ENCODE measurements around the gene USP38.
"Not testable (repeated sequence)": the region's sequence is repeated elsewhere in the genome, so short reads cannot be mapped to it uniquely, and the experiment has no call there.

The USP38 gene, protein sequence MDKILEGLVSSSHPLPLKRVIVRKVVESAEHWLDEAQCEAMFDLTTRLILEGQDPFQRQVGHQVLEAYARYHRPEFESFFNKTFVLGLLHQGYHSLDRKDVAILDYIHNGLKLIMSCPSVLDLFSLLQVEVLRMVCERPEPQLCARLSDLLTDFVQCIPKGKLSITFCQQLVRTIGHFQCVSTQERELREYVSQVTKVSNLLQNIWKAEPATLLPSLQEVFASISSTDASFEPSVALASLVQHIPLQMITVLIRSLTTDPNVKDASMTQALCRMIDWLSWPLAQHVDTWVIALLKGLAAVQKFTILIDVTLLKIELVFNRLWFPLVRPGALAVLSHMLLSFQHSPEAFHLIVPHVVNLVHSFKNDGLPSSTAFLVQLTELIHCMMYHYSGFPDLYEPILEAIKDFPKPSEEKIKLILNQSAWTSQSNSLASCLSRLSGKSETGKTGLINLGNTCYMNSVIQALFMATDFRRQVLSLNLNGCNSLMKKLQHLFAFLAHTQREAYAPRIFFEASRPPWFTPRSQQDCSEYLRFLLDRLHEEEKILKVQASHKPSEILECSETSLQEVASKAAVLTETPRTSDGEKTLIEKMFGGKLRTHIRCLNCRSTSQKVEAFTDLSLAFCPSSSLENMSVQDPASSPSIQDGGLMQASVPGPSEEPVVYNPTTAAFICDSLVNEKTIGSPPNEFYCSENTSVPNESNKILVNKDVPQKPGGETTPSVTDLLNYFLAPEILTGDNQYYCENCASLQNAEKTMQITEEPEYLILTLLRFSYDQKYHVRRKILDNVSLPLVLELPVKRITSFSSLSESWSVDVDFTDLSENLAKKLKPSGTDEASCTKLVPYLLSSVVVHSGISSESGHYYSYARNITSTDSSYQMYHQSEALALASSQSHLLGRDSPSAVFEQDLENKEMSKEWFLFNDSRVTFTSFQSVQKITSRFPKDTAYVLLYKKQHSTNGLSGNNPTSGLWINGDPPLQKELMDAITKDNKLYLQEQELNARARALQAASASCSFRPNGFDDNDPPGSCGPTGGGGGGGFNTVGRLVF

DNA sequence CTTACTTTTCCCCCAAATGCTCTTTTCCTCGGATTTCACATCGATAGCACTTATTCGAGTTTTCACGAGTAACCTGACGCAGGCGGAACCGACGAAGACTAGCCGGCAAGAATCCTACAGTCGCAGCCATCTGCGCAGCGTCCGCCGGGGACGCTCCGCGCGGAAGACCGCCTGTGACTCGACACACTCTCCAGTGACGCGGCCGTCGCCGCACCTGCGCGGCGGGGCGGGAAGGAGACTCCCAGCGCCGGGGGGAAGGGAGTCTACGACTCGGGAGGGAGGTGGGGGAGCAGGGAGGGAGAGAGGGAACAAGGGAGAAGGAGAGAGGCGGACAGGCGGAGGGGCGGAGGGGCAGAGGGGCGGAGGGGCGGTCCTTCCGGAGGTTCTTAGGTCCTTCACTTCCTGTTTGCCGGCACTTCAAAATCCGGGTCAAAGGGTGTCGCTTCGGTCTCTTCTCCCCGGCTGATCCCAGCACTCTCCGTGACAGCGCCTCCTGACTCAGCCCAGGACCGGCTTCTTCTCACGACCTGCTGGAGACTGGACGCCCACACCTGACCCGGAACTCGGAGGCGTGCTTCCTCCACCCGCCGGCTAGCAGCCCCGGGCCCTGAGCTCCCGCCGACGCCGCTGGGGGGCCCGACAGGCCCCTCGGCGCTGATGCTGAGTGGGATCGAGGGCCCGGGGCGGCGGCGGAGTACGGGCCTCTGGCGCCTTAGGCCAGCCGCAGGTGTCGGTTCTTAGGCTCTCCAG is at the start of gene USP38:
USP38 (plus strand) TSS at position 415 of the 750 bp plus-strand sequence. CDS start 534 bp downstream, outside the sequence.
- Mint-ChIP-seq H3K27ac (peak within 1 kb of the TSS; percentile 93), H3K4me1 (ENCODE audit: low read depth) (peaks cover 38% of the 10 kb centered on the region), H3K9me3 (no peaks in the 10 kb centered on the region), H3K36me3 (ENCODE audit: low read depth) (peaks cover 27% of the 10 kb centered on the region), H3K4me3 (peak within 1 kb of the TSS; percentile 87), H3K27me3 (no peaks in the 10 kb centered on the region)

- H3K27ac Mint-ChIP-seq: no peak overlapping the region
- H3K36me3 Mint-ChIP-seq (ENCODE audit: low read depth): no peaks in the 10 kb centered on the region
- no peaks in the 10 kb centered on the region for H3K27me3 Mint-ChIP-seq
- H3K4me1 Mint-ChIP-seq (ENCODE audit: low read depth): no peaks in the 10 kb centered on the region
- H3K4me3 Mint-ChIP-seq: no peak overlapping the region
- no peaks in the 10 kb centered on the region for H3K9me3 Mint-ChIP-seq
These were observed 49.4 kb upstream of the USP38 start for GRCh38 chr4:143135358-143135757.

GRCh38 chr4:143140696-143141095 is 44.0 kb upstream of the USP38 start:
- peaks cover 25% of the 10 kb centered on the region for H3K9me3 Mint-ChIP-seq
- H3K27ac Mint-ChIP-seq: no peak overlapping the region
- H3K27me3 Mint-ChIP-seq: no peaks in the 10 kb centered on the region
- no peaks in the 10 kb centered on the region for H3K4me1 Mint-ChIP-seq (ENCODE audit: low read depth)
- no peak overlapping the region for H3K4me3 Mint-ChIP-seq
- H3K36me3 Mint-ChIP-seq (ENCODE audit: low read depth): peaks cover 9% of the 10 kb centered on the region

- Mint-ChIP-seq H3K4me3 (no peak overlapping the region), H3K27ac (no peak overlapping the region), H3K27me3 (peaks cover 1% of the 10 kb centered on the region), H3K9me3 (peaks cover 53% of the 10 kb centered on the region), H3K36me3 (ENCODE audit: low read depth) (peaks cover 7% of the 10 kb centered on the region), H3K4me1 (ENCODE audit: low read depth) (no peaks in the 10 kb centered on the region)
These were observed 36.2 kb upstream of the USP38 start for GRCh38 chr4:143148521-143148920.

DNA sequence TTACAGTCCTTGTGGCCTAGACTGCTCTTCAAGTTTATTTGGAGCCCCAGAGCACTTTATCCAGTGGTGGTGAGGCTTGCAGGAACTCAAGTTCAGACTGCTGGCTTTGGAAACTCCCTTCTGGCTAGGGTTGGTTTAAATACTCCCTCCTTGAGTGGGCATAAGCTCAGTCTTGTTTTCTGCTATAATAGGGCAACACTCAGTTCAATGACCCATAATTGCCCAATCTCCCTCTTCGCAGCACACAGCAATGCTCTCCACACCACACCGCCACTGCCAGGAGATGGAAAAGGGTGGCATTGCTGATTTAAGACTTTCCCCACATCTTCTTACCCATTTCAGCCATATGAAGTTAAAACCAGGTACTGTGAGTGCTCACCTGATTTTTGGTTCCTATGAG is 27.9 kb upstream of the USP38 start:
- Mint-ChIP-seq H3K27ac (no peak overlapping the region), H3K36me3 (ENCODE audit: low read depth) (peaks cover 9% of the 10 kb centered on the region), H3K9me3 (peaks cover 46% of the 10 kb centered on the region), H3K4me1 (ENCODE audit: low read depth) (no peaks in the 10 kb centered on the region), H3K27me3 (peaks cover 4% of the 10 kb centered on the region), H3K4me3 (no peak overlapping the region)

DNA sequence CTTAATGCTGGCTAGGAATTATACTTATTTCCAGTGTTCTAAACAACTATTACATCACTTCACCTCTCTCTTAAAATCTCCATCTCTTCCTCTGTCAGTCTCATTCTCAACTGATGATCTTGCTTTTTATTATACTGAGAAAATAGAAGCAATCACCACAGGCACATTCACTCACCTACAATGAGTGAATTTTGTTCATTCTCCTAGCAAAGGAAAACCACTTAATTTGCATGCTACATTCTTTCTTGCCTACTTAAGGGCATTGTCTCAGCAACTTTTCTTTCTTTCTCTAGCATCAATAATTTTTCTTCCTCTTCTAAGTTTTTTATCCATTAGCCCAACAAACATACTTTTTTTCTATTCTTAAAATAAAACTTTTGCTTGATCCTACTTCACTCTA is 21.1 kb upstream of the USP38 start:
- H3K4me1 Mint-ChIP-seq (ENCODE audit: low read depth): no peaks in the 10 kb centered on the region
- peaks cover 4% of the 10 kb centered on the region for H3K36me3 Mint-ChIP-seq (ENCODE audit: low read depth)
- no peak overlapping the region for H3K27ac Mint-ChIP-seq
- H3K4me3 Mint-ChIP-seq: no peak overlapping the region
- H3K9me3 Mint-ChIP-seq: peaks cover 9% of the 10 kb centered on the region
- no peaks in the 10 kb centered on the region for H3K27me3 Mint-ChIP-seq

DNA sequence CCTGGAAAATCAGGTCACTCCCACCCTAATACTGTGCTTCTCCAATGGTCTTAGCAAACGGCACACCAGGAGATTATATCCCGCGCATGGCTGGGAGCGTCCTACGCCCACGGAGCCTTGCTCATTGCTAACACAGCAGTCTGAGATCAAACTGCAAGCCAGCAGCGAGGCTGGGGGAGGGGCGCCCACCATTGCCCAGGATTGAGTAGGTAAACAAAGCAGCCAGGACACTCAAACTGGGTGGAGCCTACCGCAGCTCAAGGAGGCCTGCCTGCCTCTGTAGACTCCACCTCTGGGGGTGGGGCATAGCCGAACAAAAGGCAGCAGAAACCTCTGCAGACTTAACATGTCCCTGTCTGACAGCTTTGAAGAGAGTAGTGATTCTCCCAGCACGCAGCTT is 18.0 kb upstream of the USP38 start:
- H3K27me3 Mint-ChIP-seq; H3K36me3 Mint-ChIP-seq (ENCODE audit: low read depth); H3K4me3 Mint-ChIP-seq; H3K27ac Mint-ChIP-seq; H3K4me1 Mint-ChIP-seq (ENCODE audit: low read depth); H3K9me3 Mint-ChIP-seq: not testable (repeated sequence)

GRCh38 chr4:143178923-143179322 is 5.8 kb upstream of the USP38 start:
- no peaks in the 10 kb centered on the region for H3K27me3 Mint-ChIP-seq
- peaks cover 16% of the 10 kb centered on the region for H3K4me1 Mint-ChIP-seq (ENCODE audit: low read depth)
- no peak overlapping the region for H3K27ac Mint-ChIP-seq
- H3K36me3 Mint-ChIP-seq (ENCODE audit: low read depth): peaks cover 5% of the 10 kb centered on the region
- peaks cover 19% of the 10 kb centered on the region for H3K9me3 Mint-ChIP-seq
- H3K4me3 Mint-ChIP-seq: no peak overlapping the region

- peak overlapping the region; percentile 90 for H3K27ac Mint-ChIP-seq
- H3K4me1 Mint-ChIP-seq (ENCODE audit: low read depth): peaks cover 28% of the 10 kb centered on the region
- peaks cover 3% of the 10 kb centered on the region for H3K9me3 Mint-ChIP-seq
- no peaks in the 10 kb centered on the region for H3K27me3 Mint-ChIP-seq
- peak overlapping the region; percentile 87 for H3K4me3 Mint-ChIP-seq
- H3K36me3 Mint-ChIP-seq (ENCODE audit: low read depth): peaks cover 17% of the 10 kb centered on the region
These were observed 1.1 kb upstream of the USP38 start for GRCh38 chr4:143183513-143184216.

GRCh38 chr4:143184217-143184502 is 557 bp upstream of the USP38 start:
- H3K27me3 Mint-ChIP-seq: no peaks in the 10 kb centered on the region
- H3K4me1 Mint-ChIP-seq (ENCODE audit: low read depth): peaks cover 33% of the 10 kb centered on the region
- no peaks in the 10 kb centered on the region for H3K9me3 Mint-ChIP-seq
- peak overlapping the region; percentile 87 for H3K4me3 Mint-ChIP-seq
- H3K36me3 Mint-ChIP-seq (ENCODE audit: low read depth): peaks cover 22% of the 10 kb centered on the region
- peak overlapping the region; percentile 90 for H3K27ac Mint-ChIP-seq

- Mint-ChIP-seq H3K27me3 (no peaks in the 10 kb centered on the region), H3K4me3 (peak overlapping the region; percentile 87), H3K36me3 (ENCODE audit: low read depth) (peaks cover 35% of the 10 kb centered on the region), H3K27ac (peak overlapping the region; percentile 93), H3K4me1 (ENCODE audit: low read depth) (peaks cover 46% of the 10 kb centered on the region), H3K9me3 (no peaks in the 10 kb centered on the region)
These were observed 763 bp downstream of the USP38 start for GRCh38 chr4:143185253-143186107.

DNA sequence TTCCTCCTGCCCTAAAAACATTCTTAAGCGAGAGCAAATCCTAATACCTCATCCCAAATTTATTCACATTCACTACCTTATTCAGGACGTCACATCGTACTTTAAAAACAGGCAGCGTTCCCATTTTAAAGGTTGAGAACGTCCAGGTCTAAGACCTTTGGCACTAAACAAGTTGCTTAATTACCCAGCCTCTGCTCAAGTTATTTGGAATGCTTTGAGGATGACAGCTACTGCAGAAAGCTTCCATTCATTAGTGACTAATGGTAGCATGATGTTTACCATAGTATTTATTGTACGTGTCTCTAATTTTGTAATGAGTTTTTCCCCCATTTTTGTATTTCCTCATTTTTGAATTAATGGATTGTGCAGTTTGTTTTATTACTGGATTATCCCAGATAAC is 1.5 kb downstream of the USP38 start:
- Mint-ChIP-seq H3K27ac (peak overlapping the region; percentile 93), H3K9me3 (no peaks in the 10 kb centered on the region), H3K4me1 (ENCODE audit: low read depth) (peaks cover 52% of the 10 kb centered on the region), H3K27me3 (no peaks in the 10 kb centered on the region), H3K4me3 (peak overlapping the region; percentile 87), H3K36me3 (ENCODE audit: low read depth) (peaks cover 43% of the 10 kb centered on the region)

DNA sequence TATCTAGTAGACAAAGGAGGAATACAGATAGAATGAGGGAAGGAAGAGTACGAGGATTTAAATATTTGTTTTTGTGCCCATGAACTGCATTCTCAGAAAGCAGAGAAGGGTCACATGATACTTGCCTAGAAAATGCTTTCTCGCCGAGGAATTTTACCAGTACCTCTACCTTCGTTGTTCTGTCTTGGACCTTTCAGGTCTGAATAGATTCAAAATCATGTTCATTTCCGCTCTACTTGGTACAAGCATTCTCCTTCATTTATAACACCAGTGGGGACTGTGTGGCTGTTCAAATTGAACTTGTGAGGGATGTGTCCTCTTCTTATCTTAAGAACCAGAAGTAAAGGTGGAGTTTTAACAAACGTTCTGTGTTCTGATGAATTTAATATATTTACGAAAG is 1.9 kb downstream of the USP38 start:
- Mint-ChIP-seq H3K36me3 (ENCODE audit: low read depth) (peaks cover 47% of the 10 kb centered on the region), H3K27ac (peak overlapping the region; percentile 2), H3K9me3 (no peaks in the 10 kb centered on the region), H3K27me3 (no peaks in the 10 kb centered on the region), H3K4me1 (ENCODE audit: low read depth) (peaks cover 52% of the 10 kb centered on the region), H3K4me3 (peak overlapping the region; percentile 87)
